Activated CD4-positive, alpha-beta memory T cell treated with anti-CD3 and anti-CD28 coated beads for 36 hours (primary cell): ENCODE data around the gene ITGA5. TPM values are rescaled to one million over a fixed set of nuclear protein-coding genes. Genes with fewer than 3 reads are reported as not detected.

ENCODE experiments used
- CTCF ChIA-PET: fragments of 350-600 bp; sonication (Branson Sonifier 250); formaldehyde crosslinking; loops from one replicate; lab custom pipeline; 2021; ENCODE audit warnings: antibody characterized with exemption, inconsistent platforms; lab: Charles Lee
- POLR2A ChIA-PET: fragments of 350-600 bp; sonication (Branson Sonifier 250); formaldehyde crosslinking; loops from one replicate; lab custom pipeline; 2021; ENCODE audit warnings: antibody characterized with exemption; lab: Charles Lee
- DNase-seq: peaks from one replicate; pipeline ENCODE4 v3.0.0-alpha.2; 2020
- H3K27ac Mint-ChIP-seq: one replicate; pipeline ENCODE4 v1.8.0; 2021; ENCODE audit warnings: mixed read lengths
- H3K27me3 Mint-ChIP-seq: one replicate; pipeline ENCODE4 v1.8.0; 2021; ENCODE audit warnings: mixed read lengths
- H3K36me3 Mint-ChIP-seq: one replicate; pipeline ENCODE4 v1.8.0; 2021; ENCODE audit warnings: mixed read lengths
- H3K4me1 Mint-ChIP-seq: one replicate; pipeline ENCODE4 v1.8.0; 2021; ENCODE audit warnings: low read depth, mixed read lengths
- H3K4me3 Mint-ChIP-seq: one replicate; pipeline ENCODE4 v1.8.0; 2021; ENCODE audit warnings: mild to moderate bottlenecking, mixed read lengths
- H3K9me3 Mint-ChIP-seq: one replicate; pipeline ENCODE4 v1.8.0; 2021; ENCODE audit warnings: mixed read lengths
- intact Hi-C: fragments of 100-400 bp; cut with micrococcal nuclease; formaldehyde crosslinking; loops from one replicate; pipeline ENCODE4 v1.15.1; 2023
- total RNA-seq, 2 experiments: library from RNA; stranded (reverse); gene quantifications; one replicate each; pipeline ENCODE4 v1.2.3, GENCODE V29; 2021

ITGA5 gene
- 10 to 100 TPM; 33.8 to 34.9 TPM for total RNA-seq

DNA sequence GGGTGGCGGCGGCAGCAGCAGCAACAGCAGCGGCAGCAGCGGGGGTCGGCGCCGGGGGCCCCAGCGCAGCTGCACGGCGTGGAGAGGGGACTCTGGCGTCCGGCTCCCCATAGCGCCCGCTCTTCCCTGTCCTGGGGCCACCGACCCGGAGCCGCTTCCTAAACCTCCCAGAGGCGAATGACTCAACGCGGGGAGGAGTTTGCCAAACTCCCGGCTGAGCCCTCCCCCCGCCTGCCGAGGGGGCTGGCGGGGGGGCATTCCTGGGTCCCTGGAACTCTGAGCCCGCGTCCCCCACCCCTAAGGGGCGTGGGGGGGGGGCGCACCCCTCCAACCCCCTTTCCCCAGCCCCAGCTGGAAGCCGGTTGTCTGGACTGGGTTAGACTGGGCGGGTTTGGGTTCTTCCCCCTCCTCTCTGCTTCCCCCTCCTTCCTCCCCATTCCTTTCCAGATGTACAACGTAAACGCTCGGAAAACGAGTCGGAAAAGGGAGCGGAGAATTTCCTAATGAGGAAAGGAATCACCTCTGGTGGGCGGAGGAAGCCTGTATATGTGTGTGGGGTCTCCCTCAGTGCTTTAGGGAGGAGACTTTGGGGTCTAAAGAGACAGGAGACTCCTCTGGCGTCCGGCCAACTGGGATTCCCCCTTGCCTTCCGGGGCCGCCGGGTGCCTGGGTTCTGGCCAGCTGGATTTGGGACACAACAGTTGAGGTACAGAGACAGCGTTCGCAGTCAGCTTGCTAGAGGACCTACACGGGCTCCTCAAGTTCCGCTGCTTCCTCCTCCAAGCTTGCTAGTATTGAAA, at the start of gene ITGA5:
Gene ITGA5, minus strand, starts transcription at position 179 of the 800 bp plus-strand sequence. Its CDS starts 68 bp downstream, at position 111.
- intact Hi-C loops, result loop anchor here (1.0 to 10.0 kb wide), 2 partner anchors 8 to 516 kb away; no protein-coding TSS in a partner anchor
- peak; percentile 63 for DNase-seq
- peaks cover 45% of the 10 kb centered on the region for H3K4me1 Mint-ChIP-seq
- POLR2A ChIA-PET, result interaction anchor here (3.1 kb wide), 1 partner anchor 9 kb away, joined by 12 read pairs; no protein-coding TSS in a partner anchor
- H3K27me3 Mint-ChIP-seq, result no peaks in the 10 kb centered on the region
- H3K4me3 Mint-ChIP-seq, result peak within 1 kb of the TSS; percentile 93
- peak within 1 kb of the TSS; percentile 91 for H3K27ac Mint-ChIP-seq
- CTCF ChIA-PET, result interaction anchor here (1.3 to 14.5 kb wide), 4 partner anchors 9 to 83 kb away, joined by 4 to 319 read pairs (median 52); no protein-coding TSS in a partner anchor
- H3K36me3 Mint-ChIP-seq, result peaks cover 3% of the 10 kb centered on the region
- H3K9me3 Mint-ChIP-seq, result no peaks in the 10 kb centered on the region

DNA sequence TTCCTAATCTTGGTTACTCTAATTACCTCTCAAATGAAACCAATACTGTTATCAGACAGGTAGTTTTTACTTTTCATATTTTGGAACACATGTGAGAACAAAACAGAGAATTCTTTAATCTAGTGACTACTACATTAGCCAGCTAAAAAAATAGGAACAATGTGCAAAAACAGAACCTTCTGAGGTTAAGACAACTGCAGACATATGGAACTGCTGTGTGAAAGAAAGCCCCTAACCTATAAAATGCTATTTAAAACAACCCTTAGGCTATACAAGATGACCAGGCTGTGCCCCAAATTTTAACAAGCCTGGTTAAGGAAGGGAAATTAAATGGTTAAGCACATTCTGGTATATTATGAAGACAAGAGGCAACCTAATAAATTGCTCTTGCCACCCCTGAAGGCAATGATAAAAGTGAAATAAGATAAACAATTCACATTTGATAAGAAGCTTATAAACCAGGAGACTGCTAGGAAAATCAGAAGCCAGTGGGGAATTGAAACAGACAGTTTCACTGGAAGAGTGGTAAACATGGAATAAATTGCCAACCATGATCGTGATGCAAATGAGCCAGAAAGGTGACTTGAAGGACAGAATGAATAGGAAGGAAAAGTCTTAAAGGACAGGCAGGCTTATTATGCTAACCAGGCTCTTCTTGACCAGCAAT, 46.9 kb upstream of the ITGA5 start:
- ChIA-PET CTCF (interaction anchor here (1.4 to 2.1 kb wide), 2 partner anchors 62 to 67 kb away, joined by 4 to 8 read pairs; no protein-coding TSS in a partner anchor), POLR2A (no interaction called here)
- Mint-ChIP-seq H3K4me3 (no peak overlapping the region), H3K4me1 (peaks cover 7% of the 10 kb centered on the region), H3K36me3 (no peaks in the 10 kb centered on the region), H3K27ac (no peak overlapping the region), H3K9me3 (no peaks in the 10 kb centered on the region), H3K27me3 (peaks cover 4% of the 10 kb centered on the region)
- DNase-seq, result no peak
- intact Hi-C loops, result no loop called here

DNA sequence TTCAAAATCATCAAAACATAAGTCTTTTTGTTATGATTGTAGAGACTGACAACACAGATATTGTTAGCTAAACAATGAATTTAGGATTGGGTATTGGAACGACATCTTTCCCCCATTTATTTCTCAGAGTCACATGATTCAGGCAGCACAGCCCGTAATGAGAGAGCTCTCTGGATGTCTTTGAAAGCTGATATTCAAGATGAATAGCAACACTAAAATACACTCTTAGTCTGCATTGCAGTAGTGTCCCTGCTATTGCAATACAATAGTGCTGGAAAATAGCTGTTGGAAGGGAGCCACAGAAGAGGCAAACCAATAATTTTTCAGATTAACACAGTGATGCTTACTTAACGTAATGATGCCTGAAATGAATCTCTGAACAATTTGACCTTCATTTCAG, 44.4 kb upstream of the ITGA5 start:
- Mint-ChIP-seq H3K9me3 (no peaks in the 10 kb centered on the region), H3K4me3 (no peak overlapping the region), H3K4me1 (peaks cover 7% of the 10 kb centered on the region), H3K27me3 (peaks cover 11% of the 10 kb centered on the region), H3K27ac (no peak overlapping the region), H3K36me3 (no peaks in the 10 kb centered on the region)
- ChIA-PET POLR2A (no interaction called here), CTCF (interaction anchor here (0.9 to 1.6 kb wide), 6 partner anchors 23 to 609 kb away, joined by 3 to 14 read pairs (median 5); partner anchors contain the start of gene NCKAP1L)
- intact Hi-C loops, result no loop called here
- DNase-seq, result no peak

DNA sequence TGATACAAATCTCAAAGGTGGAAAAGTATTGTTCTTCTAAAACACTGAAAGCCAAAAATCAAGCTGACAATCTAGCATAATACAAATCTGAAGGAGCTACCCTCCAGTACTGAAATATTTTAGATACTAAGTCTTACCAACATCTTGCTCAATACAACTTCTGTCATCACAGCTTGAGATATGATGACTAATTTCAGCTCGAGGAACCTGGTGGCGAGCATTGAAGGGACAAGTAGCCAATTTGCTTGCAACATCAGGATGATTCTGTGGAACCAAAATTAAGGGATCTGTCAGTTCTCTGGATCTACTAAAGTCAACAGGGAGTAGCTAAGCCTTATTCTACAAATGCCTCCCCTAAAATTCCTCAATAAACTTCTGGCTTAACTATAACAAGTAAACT, 44.0 kb upstream of the ITGA5 start:
- no peaks in the 10 kb centered on the region for H3K36me3 Mint-ChIP-seq
- no peak overlapping the region for H3K4me3 Mint-ChIP-seq
- POLR2A ChIA-PET, result interaction anchor here (0.6 kb wide), 1 partner anchor 182 kb away, joined by 3 read pairs; no protein-coding TSS in a partner anchor
- intact Hi-C loops, result no loop called here
- no peak for DNase-seq
- no peak overlapping the region for H3K27ac Mint-ChIP-seq
- H3K27me3 Mint-ChIP-seq, result peaks cover 11% of the 10 kb centered on the region
- peaks cover 7% of the 10 kb centered on the region for H3K4me1 Mint-ChIP-seq
- no peaks in the 10 kb centered on the region for H3K9me3 Mint-ChIP-seq
- CTCF ChIA-PET, result interaction anchor here (0.9 to 1.6 kb wide), 6 partner anchors 24 to 609 kb away, joined by 3 to 14 read pairs (median 4); partner anchors contain the start of gene NCKAP1L

DNA sequence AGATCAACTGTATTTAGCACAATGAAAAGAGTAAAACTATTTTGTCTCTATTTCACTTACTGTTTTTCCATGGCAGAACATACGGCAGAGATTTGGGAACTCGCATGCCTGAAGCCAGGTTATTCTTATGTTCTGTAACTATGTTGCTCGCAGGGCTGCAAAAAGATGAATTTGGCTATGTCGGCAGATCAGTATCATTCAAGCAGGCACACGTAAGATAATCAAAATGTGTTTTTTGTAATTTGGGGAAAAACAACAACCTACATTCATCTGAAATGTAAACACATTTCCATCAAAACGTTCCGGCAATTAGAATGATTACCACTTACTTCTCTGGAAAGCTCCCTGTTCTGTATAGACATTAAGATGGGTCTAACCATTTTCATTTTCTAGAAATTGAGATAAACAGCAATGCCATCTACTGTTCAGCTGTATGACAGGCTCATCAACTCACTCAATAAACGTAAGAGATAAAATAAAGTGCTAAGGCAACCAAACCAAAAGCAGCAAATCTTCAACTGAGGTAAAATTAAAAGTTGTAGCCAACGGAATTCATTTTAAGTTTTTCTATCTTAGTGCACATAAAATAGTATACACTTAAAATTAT, 41.4 kb upstream of the ITGA5 start:
- H3K4me3 Mint-ChIP-seq, result no peak overlapping the region
- H3K27ac Mint-ChIP-seq, result no peak overlapping the region
- no peak for DNase-seq
- H3K36me3 Mint-ChIP-seq, result no peaks in the 10 kb centered on the region
- H3K9me3 Mint-ChIP-seq, result no peaks in the 10 kb centered on the region
- intact Hi-C loops, result no loop called here
- H3K27me3 Mint-ChIP-seq, result peaks cover 11% of the 10 kb centered on the region
- CTCF ChIA-PET, result interaction anchor here (1.8 kb wide), 1 partner anchor 61 kb away, joined by 9 read pairs; no protein-coding TSS in a partner anchor
- POLR2A ChIA-PET, result no interaction called here
- H3K4me1 Mint-ChIP-seq, result peaks cover 2% of the 10 kb centered on the region

DNA sequence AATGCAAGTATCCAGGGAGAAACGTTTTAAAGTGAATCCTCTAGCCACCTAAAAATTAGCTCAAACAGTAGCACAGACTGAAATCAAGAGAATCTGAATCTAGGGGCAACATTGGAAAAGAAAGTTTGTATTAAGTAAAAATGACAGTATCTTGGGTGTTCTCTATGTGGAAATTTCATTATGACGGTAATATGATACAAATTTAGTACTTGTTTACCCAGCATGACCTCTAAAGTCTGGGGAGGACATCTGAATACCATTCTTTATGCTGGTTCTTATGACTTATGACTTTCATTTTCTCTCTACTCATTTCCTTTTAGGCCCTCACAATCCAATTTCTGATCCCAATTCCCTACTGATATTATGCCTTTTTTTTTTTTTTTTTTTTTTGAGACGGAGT, 40.3 kb upstream of the ITGA5 start:
- intact Hi-C loops, result no loop called here
- Mint-ChIP-seq H3K4me3 (no peak overlapping the region), H3K9me3 (no peaks in the 10 kb centered on the region), H3K27ac (no peak overlapping the region), H3K27me3 (peaks cover 10% of the 10 kb centered on the region), H3K36me3 (no peaks in the 10 kb centered on the region), H3K4me1 (no peaks in the 10 kb centered on the region)
- CTCF ChIA-PET, result interaction anchor here (1.1 kb wide), 1 partner anchor 68 kb away, joined by 3 read pairs; no protein-coding TSS in a partner anchor
- POLR2A ChIA-PET, result no interaction called here
- no peak for DNase-seq

DNA sequence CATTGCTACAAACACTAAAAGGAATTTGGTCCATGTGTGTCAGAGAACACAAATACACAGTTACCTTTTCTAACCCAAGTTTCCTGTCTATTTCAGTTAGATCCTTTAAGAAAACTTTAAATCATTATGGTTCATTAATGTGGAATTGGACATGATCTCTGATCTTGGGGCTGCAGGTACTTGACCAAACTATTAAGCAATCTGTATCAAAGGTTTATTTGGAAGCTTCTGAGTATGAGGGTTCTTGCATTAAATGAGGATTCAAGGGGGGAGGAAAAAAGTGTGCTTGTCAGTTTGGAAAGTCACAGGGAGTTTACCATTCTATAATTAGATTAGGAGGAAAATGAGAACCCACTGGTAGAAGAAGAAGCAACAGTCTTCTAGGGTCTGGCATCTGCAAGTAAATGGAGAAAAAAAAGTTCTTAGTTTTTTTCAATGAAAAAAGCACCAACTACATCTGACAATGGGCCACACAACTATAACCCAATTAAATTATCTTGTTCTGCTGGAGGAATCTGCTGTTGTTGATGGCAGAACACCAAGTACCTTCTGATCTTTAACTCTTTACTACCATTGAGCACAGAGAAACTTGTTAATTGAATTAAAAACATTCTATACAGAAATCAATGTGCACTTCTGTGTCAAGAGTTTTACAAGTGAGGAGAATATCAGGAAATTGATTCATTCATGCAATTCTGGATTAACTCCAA, 36.8 kb upstream of the ITGA5 start:
- Mint-ChIP-seq H3K4me1 (no peaks in the 10 kb centered on the region), H3K36me3 (no peaks in the 10 kb centered on the region), H3K4me3 (no peak overlapping the region), H3K9me3 (no peaks in the 10 kb centered on the region), H3K27ac (no peak overlapping the region), H3K27me3 (peaks cover 8% of the 10 kb centered on the region)
- intact Hi-C loops, result no loop called here
- ChIA-PET CTCF (interaction anchor here (0.7 to 25.6 kb wide), 2 partner anchors 17 to 55 kb away, joined by 3 to 693 read pairs; no protein-coding TSS in a partner anchor), POLR2A (no interaction called here)
- no peak for DNase-seq

DNA sequence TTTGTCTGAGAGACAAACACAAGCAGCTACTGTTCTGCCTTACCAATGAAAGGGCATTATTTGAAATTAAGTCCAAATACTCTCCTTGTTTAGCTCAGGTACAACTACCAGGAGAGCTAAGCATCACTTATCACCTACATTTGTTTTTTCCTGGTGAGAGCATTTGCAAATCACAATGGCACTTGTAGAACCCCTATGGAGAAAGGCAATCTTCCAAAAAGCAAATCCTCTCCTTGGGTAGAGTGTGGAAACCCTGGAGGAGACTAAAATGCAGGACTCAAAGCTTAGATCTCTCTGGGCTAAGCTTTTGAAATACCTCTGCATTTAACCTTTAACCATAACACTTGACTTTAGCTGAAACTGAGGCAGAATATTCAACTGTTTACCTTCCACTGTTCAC, 33.6 kb upstream of the ITGA5 start:
- H3K27ac Mint-ChIP-seq, result no peak overlapping the region
- H3K4me1 Mint-ChIP-seq, result no peaks in the 10 kb centered on the region
- no peak for DNase-seq
- POLR2A ChIA-PET, result no interaction called here
- no peak overlapping the region for H3K4me3 Mint-ChIP-seq
- CTCF ChIA-PET, result interaction anchor here (3.6 to 25.6 kb wide), 2 partner anchors 13 to 52 kb away, joined by 16 to 693 read pairs; no protein-coding TSS in a partner anchor
- intact Hi-C loops, result no loop called here
- no peaks in the 10 kb centered on the region for H3K36me3 Mint-ChIP-seq
- H3K27me3 Mint-ChIP-seq, result no peaks in the 10 kb centered on the region
- no peaks in the 10 kb centered on the region for H3K9me3 Mint-ChIP-seq

DNA sequence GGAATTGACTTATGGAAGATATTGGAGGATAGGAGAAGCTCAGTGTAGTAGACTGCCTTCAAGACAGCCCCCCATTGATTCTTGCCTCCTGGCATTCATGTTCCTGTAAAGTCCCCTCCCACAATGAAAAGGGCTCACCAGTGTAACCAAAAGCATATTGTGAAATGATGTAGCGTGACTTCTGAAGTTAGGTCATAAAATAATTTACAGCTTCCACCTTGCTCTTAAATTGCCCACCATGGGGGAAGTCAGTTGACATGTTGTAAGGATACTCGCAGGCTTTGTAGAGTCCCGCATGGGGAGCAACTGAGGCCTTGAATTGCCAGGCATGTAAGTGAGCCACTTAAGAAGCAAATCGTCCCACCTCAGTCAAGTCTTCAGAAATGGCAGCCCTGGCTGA, 29.3 kb upstream of the ITGA5 start:
- Mint-ChIP-seq H3K27me3 (no peaks in the 10 kb centered on the region), H3K4me1 (no peaks in the 10 kb centered on the region), H3K36me3 (no peaks in the 10 kb centered on the region), H3K4me3 (no peak overlapping the region), H3K27ac (no peak overlapping the region), H3K9me3 (no peaks in the 10 kb centered on the region)
- no peak for DNase-seq
- intact Hi-C loops, result no loop called here
- CTCF ChIA-PET, result interaction anchor here (0.9 to 25.6 kb wide), 3 partner anchors 10 to 48 kb away, joined by 3 to 693 read pairs (median 5); no protein-coding TSS in a partner anchor
- POLR2A ChIA-PET, result no interaction called here

DNA sequence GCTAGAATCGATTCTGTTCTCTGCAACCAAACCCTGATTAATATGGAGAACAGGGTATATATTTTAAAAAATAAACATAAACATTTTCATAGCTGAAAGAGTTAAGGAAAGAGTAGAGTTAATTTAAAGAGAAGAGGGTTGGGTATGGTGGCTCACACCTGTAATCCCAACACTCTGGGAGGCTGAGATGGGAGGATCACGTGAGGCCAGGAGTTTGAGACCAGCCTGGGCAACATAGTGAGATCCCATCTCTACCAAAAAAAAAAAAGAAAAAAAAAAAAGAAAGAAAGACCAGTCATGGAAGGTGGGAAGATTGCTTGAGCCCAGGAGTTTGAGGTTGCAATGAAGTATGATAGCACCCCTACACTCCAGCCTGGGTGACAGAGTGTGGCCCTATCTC, 28.9 kb upstream of the ITGA5 start:
- intact Hi-C loops, result no loop called here
- Mint-ChIP-seq H3K4me1 (no peaks in the 10 kb centered on the region), H3K27ac (no peak overlapping the region), H3K27me3 (no peaks in the 10 kb centered on the region), H3K4me3 (no peak overlapping the region), H3K9me3 (no peaks in the 10 kb centered on the region), H3K36me3 (no peaks in the 10 kb centered on the region)
- ChIA-PET CTCF (interaction anchor here (0.9 to 25.6 kb wide), 4 partner anchors 9 to 69 kb away, joined by 3 to 693 read pairs (median 6); no protein-coding TSS in a partner anchor), POLR2A (no interaction called here)
- no peak for DNase-seq

DNA sequence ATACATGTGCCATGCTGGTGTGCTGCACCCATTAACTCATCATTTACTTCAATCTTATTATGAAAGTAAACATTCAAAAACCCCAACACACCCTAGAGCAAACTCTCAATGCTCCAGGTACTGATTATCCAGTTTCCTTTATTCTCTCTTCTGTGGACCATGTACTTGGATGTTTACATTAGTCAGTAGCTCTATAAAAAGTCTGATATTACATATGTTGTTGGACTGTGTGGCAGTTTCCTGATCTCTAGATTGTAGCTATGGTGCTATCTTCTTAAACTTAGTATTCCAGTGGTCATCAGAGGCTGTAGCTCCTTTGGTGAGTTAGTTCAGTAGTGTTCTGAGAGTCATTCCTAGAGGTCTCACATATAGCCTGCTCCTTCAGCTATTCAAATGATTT, 25.1 kb upstream of the ITGA5 start:
- H3K27me3 Mint-ChIP-seq, result peaks cover 2% of the 10 kb centered on the region
- intact Hi-C loops, result no loop called here

More for the DNA sequence above, 25.1 kb upstream of the ITGA5 start:
- DNase-seq, result no peak
- no peaks in the 10 kb centered on the region for H3K36me3 Mint-ChIP-seq
- POLR2A ChIA-PET, result no interaction called here
- no peak overlapping the region for H3K4me3 Mint-ChIP-seq
- H3K9me3 Mint-ChIP-seq, result no peaks in the 10 kb centered on the region
- no peak overlapping the region for H3K27ac Mint-ChIP-seq
- CTCF ChIA-PET, result interaction anchor here (0.5 to 25.6 kb wide), 6 partner anchors 33 to 147 kb away, joined by 3 to 693 read pairs (median 4); no protein-coding TSS in a partner anchor
- H3K4me1 Mint-ChIP-seq, result no peaks in the 10 kb centered on the region
